Uterus (tissue), 2 donors: ENCODE results near the gene ZNF579.

Experiments
- CTCF ChIP-seq, 4 experiments: fragments of 200-600 bp in 2 of 4; fragments of 450-650 bp in 2 of 4; sonication (generic) in 2 of 4; IDR thresholded peaks; one replicate each; pipeline ENCODE4 v1.5.1; 2016 to 2019; ENCODE audit warnings: antibody characterized with exemption in 4 of 4, mild to moderate bottlenecking in 2 of 4, moderate library complexity in 1 of 4
- POLR2A ChIP-seq, 2 donors: fragments of 450-650 bp; IDR thresholded peaks; one replicate each; pipeline ENCODE4 v1.6.1; 2016; ENCODE audit warnings: antibody characterized with exemption in 2 of 2, mild to moderate bottlenecking in 1 of 2, moderate library complexity in 1 of 2

- TF ChIP-seq CTCF (IDR thresholded peaks at IDR 0.05): no peak
- no peak for TF ChIP-seq POLR2A (IDR thresholded peaks at IDR 0.05)
These were observed 41.8 kb upstream of the ZNF579 start for GRCh38 chr19:55622242-55622969.
